Measurements from ENCODE around the gene TRPC3.

Gene TRPC3

GRCh38 chr4:121838136-121838535 lies 113.7 kb downstream of the TRPC3 start (continued):
- no peak for TF ChIP-seq ZNF639 (tag by site-specific recombination; IDR thresholded peaks at IDR 0.05)
- TF ChIP-seq REPIN1 (tag by site-specific recombination; IDR thresholded peaks at IDR 0.05; ENCODE audit: low read depth) = no peak
- TF ChIP-seq ZNF350 (tag by site-specific recombination; IDR thresholded peaks at IDR 0.05) = no peak
- no peak for TF ChIP-seq ZFP69B (tag by site-specific recombination; IDR thresholded peaks at IDR 0.05)
- TF ChIP-seq ZNF510 (tag by site-specific recombination; IDR thresholded peaks at IDR 0.05; ENCODE audit: insufficient replicate concordance) = no peak
- no peak for TF ChIP-seq ZNF837 (tag by site-specific recombination; IDR thresholded peaks at IDR 0.05)
- TF ChIP-seq SP7 (tag by site-specific recombination; IDR thresholded peaks at IDR 0.05) = no peak
- TF ChIP-seq OSR2 (tag by site-specific recombination; IDR thresholded peaks at IDR 0.05) = no peak
- no peak for TF ChIP-seq ZNF518A (tag by site-specific recombination; conservative IDR thresholded peaks at IDR 0.05; ENCODE audit: low read depth)

GRCh38 chr4:121829511-121829910 lies 122.3 kb downstream of the TRPC3 start:
- Histone ChIP-seq H3K4me1 (ENCODE audit: control insufficient read depth, insufficient read depth, low read length) (no peaks in the 10 kb centered on the region), H3K36me3 (ENCODE audit: control insufficient read depth in 2 of 2, insufficient read depth in 1 of 2, low read length in 2 of 2) (peaks cover 13 to 60% of the 10 kb centered on the region in 2 experiments), H3K27ac (ENCODE audit: extremely low read depth, low read depth, low read length) (no peak overlapping the region), H3K4me3 (ENCODE audit: low read depth, low read length) (no peak overlapping the region), H3K9me3 (ENCODE audit: control insufficient read depth, insufficient read depth, low read depth, low read length) (no peaks in the 10 kb centered on the region)
- TF ChIP-seq KLF10 (tag by site-specific recombination; IDR thresholded peaks at IDR 0.05) (no peak), ZNF639 (tag by site-specific recombination; IDR thresholded peaks at IDR 0.05) (no peak), ZNF580 (tag by site-specific recombination; IDR thresholded peaks at IDR 0.05) (no peak), ZNF404 (tag by site-specific recombination; IDR thresholded peaks at IDR 0.05) (no peak), ZNF510 (tag by site-specific recombination; IDR thresholded peaks at IDR 0.05; ENCODE audit: insufficient replicate concordance) (no peak), BCL6B (tag by site-specific recombination; IDR thresholded peaks at IDR 0.05) (no peak), ZNF555 (tag by site-specific recombination; conservative IDR thresholded peaks at IDR 0.05) (no peak), ZNF600 (tag by site-specific recombination; IDR thresholded peaks at IDR 0.05) (no peak), ZXDB (tag by site-specific recombination; IDR thresholded peaks at IDR 0.05) (no peak), ZBTB6 (tag by site-specific recombination; IDR thresholded peaks at IDR 0.05) (no peak), ZNF76 (tag by site-specific recombination; IDR thresholded peaks at IDR 0.05; ENCODE audit: borderline replicate concordance, low read depth) (no peak)
- CTCF ChIA-PET = no interaction called here
- POLR2A ChIA-PET = no interaction called here
